ENCODE measurements around the gene KPNA2. TPM values are rescaled to one million over a fixed set of nuclear protein-coding genes. Genes with fewer than 3 reads are reported as not detected.

The KPNA2 gene
- total and polyA plus RNA-seq, 2 of the 13 experiments (the other 11 are each of a cell fraction or from before 2014, with no cell fraction given), result 111 to 305 TPM

DNA sequence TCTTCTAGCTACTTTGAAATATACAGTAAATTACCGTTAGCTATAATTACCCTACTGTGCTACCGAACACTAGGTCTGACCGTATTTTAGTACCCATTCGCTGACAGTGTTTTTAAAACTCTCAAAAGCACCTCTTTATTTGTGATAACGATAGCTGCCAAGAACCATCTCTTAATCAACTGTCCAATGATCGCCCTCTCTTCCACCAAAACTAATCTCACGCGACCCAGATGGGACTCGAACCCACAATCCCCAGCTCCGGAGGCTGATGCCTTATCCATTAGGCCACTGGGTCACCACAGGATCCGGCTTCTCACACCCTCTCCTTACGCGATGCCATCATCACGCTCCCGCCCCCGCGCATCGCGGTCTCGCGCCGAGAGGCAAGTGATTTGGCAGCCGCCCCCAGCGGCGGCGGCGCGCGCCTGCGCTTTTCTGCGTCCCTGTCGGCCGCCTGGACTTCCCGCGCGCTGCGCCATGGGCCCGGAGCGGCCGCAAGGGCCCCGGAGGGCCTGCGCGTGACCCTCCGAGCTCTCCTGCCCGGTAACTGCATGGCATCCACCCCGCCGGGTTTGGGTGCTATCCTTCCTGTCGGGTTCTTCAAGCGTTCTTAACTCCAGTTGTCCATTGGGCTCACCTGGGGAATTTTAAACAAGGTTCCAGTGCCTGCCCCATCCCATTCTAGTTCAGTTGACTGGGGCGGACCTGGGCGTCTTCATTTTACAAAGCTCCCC lies 15.7 kb upstream of the KPNA2 start (continued):
- TF ChIP-seq ZNF609 (CRISPR knock-in tag; IDR thresholded peaks at IDR 0.05; ENCODE audit: borderline replicate concordance) (peak; percentile 46; the same call in 1 of the 2 replicates), ZBTB40 (IDR thresholded peaks at IDR 0.05) (no peak), ZBTB40 (CRISPR knock-in tag; IDR thresholded peaks at IDR 0.05) (peak; percentile 88), CREM (IDR thresholded peaks at IDR 0.05) (0 out of 2 replicates have a peak, but pooled peaks have one; percentile 29), CREM (CRISPR knock-in tag; IDR thresholded peaks at IDR 0.05) (0 out of 2 replicates have a peak, but pooled peaks have one; percentile 7), AGO2 (optimal IDR thresholded peaks at IDR 0.05; ENCODE audit: low read depth, low read length) (peak; percentile 63), MAFG (CRISPR knock-in tag; IDR thresholded peaks at IDR 0.05) (no peak), STAT5B (CRISPR knock-in tag; IDR thresholded peaks at IDR 0.05) (no peak), E2F5 (CRISPR knock-in tag; conservative IDR thresholded peaks at IDR 0.05) (peak; percentile 94), SMAD3 (CRISPR knock-in tag; IDR thresholded peaks at IDR 0.05) (peak; percentile 97)

All from HepG2 (cell line).